Measurements from ENCODE around the gene IQSEC3. TPM values are rescaled to one million over a fixed set of nuclear protein-coding genes. Genes with fewer than 3 reads are reported as not detected.

Gene IQSEC3
- total RNA-seq, 2 donors from 2014 or later: 0.05 to 0.39 TPM

DNA sequence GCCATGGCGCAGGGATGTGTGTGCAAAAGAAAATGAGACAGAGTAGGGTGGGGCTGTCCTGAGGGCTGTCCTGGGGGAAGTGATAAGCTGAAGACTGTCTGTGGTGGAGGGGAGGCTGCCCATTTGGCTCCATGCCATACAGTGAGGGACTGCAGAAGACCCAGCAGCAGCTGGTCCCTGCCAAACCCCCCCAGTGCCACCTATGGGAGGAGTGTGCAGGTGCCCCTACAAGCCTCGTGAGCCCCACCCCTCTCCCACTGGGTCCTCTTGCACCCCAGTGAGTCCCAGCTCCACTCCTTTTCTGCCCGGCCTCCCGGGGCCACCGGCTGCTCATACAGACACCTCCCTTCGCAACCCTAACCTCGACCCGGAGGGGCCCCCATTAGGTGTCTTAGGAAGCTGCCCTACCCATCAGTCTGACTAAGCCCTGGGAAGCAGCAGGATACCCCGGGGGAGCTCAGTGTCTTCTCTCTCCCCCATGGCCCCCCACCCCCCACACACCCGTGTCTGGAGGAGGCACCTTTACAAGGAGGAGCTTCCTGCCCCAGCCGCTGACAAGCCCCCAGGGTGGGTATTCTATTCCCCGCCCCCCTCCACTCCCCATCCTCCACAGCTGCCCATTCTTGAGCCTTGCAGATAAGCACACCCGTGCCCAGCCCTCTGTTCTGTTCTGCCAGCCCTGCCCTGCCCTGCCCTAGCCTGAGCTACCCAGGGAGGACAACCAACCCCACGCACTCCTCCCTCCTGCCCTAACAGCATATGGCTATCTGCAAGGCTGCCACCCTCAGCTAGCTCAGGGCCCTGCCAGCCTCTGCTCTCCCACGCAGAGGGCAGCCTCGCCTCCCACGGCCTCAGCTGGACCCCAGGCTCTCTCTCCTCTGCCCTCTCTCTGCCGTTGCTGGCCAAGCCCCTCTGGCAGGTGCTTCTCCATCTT lies 105.4 kb downstream of the IQSEC3 start:
- Mint-ChIP-seq H3K4me1 (no peaks in the 10 kb centered on the region), H3K4me3 (no peak overlapping the region)

DNA sequence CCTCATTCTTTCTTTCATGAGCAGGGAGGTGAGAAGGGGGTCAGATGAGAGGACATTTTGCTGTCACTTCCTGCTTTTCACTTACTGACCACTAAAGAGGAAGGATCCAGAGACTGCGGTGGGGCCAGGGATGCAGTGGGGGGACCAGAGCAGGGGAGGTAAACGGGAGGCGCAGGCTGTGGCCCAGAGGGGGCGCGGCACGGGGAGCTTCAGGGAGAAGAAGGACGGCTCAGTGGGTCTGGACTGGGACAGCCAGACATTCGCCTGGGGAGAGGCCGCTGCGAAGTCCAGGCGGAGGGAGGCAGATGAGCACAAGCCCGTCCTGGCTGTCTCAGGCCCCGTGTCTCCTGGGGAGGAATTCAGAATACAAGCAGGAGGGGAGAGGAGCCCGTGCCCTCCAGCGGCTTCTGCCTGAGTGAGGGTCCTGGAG lies 106.2 kb downstream of the IQSEC3 start:
- no peak for ATAC-seq (replicated peaks)
- Mint-ChIP-seq H3K4me1 (no peaks in the 10 kb centered on the region), H3K27me3 (peaks cover 22% of the 10 kb centered on the region), H3K4me3 (no peak overlapping the region), H3K9me3 (no peaks in the 10 kb centered on the region), H3K36me3 (ENCODE audit: low read depth) (no peaks in the 10 kb centered on the region), H3K27ac (no peak overlapping the region)

More for the DNA sequence above, 105.4 kb downstream of the IQSEC3 start:
- H3K9me3 Mint-ChIP-seq: no peaks in the 10 kb centered on the region
- H3K27me3 Mint-ChIP-seq: peaks cover 25% of the 10 kb centered on the region
- no peaks in the 10 kb centered on the region for H3K36me3 Mint-ChIP-seq (ENCODE audit: low read depth)
- ATAC-seq (replicated peaks): no peak
- no peak overlapping the region for H3K27ac Mint-ChIP-seq

DNA sequence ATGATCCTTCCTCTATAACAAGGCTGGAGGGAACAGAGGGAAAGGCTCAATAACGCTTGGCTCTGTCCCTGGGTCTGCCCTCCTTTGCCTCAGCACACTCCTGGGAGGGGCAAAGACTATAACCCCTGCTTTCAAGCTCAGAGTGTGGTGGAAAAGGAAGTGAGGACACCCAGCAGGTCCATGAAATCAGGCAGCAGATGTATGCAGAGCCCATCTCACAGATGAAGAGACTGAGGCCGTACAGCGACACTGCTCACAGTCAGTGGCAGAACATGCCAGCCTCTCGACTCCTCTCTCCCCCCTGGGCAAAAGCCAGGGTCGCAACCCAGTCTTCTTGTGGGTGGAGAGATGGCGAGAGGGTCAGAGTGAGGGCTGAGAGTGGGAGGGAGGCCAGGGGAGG lies 107.6 kb downstream of the IQSEC3 start:
- no peak overlapping the region for H3K4me3 Mint-ChIP-seq
- no peak for ATAC-seq (replicated peaks)
- H3K9me3 Mint-ChIP-seq: no peaks in the 10 kb centered on the region
- H3K4me1 Mint-ChIP-seq: no peaks in the 10 kb centered on the region
- no peaks in the 10 kb centered on the region for H3K36me3 Mint-ChIP-seq (ENCODE audit: low read depth)
- no peak overlapping the region for H3K27ac Mint-ChIP-seq
- H3K27me3 Mint-ChIP-seq: peaks cover 25% of the 10 kb centered on the region

DNA sequence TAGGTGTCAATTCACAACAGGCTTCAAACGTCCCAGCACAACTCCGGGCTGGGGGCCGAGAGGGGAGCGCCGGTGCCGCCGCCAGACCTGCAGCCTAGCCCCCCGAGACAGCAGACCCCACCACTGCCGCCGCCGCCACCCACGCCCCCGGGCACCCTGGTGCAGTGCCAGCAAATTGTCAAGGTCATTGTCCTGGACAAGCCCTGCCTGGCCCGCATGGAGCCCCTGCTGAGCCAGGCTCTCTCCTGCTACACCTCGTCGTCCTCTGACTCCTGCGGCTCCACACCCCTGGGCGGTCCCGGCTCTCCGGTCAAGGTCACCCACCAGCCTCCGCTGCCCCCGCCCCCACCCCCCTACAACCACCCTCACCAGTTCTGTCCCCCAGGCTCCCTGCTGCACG lies 108.0 kb downstream of the IQSEC3 start:
- no peak for ATAC-seq (replicated peaks)
- H3K36me3 Mint-ChIP-seq (ENCODE audit: low read depth): no peaks in the 10 kb centered on the region
- H3K9me3 Mint-ChIP-seq: no peaks in the 10 kb centered on the region
- peaks cover 21% of the 10 kb centered on the region for H3K27me3 Mint-ChIP-seq
- H3K27ac Mint-ChIP-seq: no peak overlapping the region
- no peaks in the 10 kb centered on the region for H3K4me1 Mint-ChIP-seq
- no peak overlapping the region for H3K4me3 Mint-ChIP-seq

DNA sequence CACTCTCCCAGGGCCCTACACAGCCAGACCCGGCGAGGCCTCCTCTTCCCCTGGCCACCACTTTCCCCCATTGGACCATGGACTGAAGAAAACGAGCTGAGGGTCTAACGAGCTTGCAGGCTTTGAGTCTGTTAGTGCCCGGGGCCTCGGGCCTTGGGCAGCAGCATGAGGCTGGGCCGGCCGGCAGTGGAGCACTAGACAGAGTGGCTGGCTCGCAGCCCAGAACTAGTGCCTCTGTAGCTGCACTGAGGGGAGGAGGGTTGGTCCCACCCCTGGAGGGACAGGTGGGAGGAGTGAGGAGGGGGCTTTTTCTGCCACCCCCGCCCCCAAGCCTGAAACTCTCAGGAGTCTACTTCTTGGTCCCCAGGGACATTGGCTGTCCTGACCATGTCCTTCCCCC lies 108.7 kb downstream of the IQSEC3 start:
- H3K4me3 Mint-ChIP-seq: no peak overlapping the region
- no peak for ATAC-seq (replicated peaks)
- H3K36me3 Mint-ChIP-seq (ENCODE audit: low read depth): no peaks in the 10 kb centered on the region
- peaks cover 18% of the 10 kb centered on the region for H3K27me3 Mint-ChIP-seq
- H3K9me3 Mint-ChIP-seq: no peaks in the 10 kb centered on the region
- peaks cover 4% of the 10 kb centered on the region for H3K4me1 Mint-ChIP-seq
- H3K27ac Mint-ChIP-seq: no peak overlapping the region

DNA sequence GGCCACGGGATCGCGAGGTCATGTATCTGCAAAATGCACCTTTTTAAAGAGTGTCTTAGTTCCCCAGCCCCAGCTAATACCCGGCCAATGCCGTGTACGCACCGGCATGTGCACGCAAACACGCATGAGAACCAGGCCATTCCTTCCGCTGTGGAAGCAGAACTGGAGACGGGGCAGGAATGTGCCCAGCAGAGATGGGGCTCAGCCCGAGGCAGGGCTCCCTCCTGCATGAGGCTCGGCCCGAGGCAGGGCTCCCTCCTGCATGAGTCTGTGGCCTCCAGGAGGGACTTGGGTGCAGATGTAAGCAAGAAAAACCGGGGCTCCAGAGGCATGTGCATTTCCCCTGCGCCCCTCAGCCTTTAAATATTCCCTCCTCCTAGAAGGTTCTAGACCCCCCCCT lies 109.2 kb downstream of the IQSEC3 start:
- peaks cover 6% of the 10 kb centered on the region for H3K4me1 Mint-ChIP-seq
- H3K36me3 Mint-ChIP-seq (ENCODE audit: low read depth): no peaks in the 10 kb centered on the region
- H3K27me3 Mint-ChIP-seq: peaks cover 18% of the 10 kb centered on the region
- no peaks in the 10 kb centered on the region for H3K9me3 Mint-ChIP-seq
- H3K27ac Mint-ChIP-seq: no peak overlapping the region
- H3K4me3 Mint-ChIP-seq: no peak overlapping the region
- no peak for ATAC-seq (replicated peaks)

DNA sequence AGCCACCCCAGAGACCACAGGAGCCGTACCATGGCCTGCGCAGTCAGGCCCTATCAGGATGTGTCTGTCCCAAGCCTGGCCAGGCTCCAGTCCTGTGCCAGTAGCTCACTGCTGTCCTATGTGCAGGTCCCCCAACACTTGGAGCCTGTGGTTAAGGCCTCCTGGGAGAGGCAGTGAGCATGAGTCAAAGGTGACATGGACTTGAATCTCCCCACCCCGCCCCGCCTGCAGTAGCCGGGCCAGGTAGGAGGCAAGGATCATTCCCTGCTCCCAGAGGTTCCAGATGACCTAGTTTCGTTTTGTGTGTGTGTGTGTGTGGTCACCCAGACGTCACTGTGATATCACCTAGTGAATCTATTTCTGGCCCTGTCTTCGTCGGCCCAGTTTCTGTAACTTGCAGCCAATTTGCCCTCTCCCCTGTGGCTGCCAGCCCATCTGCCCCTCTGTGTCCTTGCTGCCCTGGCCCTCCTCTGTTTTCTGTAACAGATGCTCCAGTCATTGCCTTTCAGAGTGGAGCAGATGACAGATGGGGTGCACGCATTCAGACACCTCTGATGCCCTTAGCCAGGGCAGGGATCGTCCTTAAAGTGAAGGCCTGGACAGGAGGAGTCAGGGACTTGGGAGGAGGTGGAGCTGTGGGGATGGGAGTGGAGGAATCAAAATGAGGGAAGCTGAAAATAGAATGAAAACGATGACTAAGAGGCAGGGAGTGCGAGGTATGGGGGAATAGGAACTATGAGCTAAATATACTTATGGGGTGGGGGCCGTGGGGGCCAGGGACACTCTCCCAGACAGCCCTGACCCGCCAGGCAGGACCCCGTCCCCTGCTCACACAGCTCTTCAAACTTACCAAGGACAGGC lies 110.0 kb downstream of the IQSEC3 start:
- no peaks in the 10 kb centered on the region for H3K36me3 Mint-ChIP-seq (ENCODE audit: low read depth)
- H3K9me3 Mint-ChIP-seq: no peaks in the 10 kb centered on the region
- H3K4me3 Mint-ChIP-seq: no peak overlapping the region
- H3K27me3 Mint-ChIP-seq: peaks cover 13% of the 10 kb centered on the region
- H3K27ac Mint-ChIP-seq: no peak overlapping the region
- peaks cover 6% of the 10 kb centered on the region for H3K4me1 Mint-ChIP-seq
- ATAC-seq (replicated peaks): peak; percentile 25

DNA sequence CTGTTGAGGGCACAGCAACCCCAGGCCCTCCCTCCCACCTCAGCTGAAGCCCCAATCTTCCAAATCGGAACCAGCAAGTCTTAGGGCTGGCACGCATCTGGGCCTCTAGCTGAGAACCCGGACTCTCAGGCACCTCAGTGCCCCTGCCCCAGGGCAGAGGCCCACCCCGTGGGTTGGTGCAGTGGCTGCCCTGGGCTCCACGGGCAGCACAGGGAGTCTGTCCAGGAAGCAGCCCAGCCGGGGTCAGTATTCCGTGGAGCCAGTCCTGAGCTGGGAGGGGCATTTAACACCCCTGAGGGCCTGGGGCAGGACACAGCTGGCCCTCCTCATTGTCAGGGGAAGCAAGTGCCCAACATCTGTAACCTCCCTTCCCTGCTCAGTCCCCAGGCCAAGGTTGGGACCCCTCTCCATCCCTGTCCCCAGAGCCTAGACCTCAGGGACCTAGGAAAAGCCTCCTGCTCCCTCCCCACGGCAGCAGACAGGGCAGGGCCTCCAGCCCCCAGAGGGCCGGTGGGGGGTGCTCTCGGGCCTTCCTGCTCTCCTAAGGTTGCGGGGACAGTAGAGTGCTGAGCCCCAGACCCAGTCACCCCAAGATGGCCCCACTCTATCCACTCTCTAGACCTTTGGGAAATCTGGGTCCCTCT lies 110.9 kb downstream of the IQSEC3 start:
- Mint-ChIP-seq H3K27me3 (peaks cover 12% of the 10 kb centered on the region), H3K9me3 (no peaks in the 10 kb centered on the region), H3K4me3 (no peak overlapping the region), H3K27ac (no peak overlapping the region), H3K36me3 (ENCODE audit: low read depth) (no peaks in the 10 kb centered on the region), H3K4me1 (peaks cover 6% of the 10 kb centered on the region)
- ATAC-seq (replicated peaks): no peak

DNA sequence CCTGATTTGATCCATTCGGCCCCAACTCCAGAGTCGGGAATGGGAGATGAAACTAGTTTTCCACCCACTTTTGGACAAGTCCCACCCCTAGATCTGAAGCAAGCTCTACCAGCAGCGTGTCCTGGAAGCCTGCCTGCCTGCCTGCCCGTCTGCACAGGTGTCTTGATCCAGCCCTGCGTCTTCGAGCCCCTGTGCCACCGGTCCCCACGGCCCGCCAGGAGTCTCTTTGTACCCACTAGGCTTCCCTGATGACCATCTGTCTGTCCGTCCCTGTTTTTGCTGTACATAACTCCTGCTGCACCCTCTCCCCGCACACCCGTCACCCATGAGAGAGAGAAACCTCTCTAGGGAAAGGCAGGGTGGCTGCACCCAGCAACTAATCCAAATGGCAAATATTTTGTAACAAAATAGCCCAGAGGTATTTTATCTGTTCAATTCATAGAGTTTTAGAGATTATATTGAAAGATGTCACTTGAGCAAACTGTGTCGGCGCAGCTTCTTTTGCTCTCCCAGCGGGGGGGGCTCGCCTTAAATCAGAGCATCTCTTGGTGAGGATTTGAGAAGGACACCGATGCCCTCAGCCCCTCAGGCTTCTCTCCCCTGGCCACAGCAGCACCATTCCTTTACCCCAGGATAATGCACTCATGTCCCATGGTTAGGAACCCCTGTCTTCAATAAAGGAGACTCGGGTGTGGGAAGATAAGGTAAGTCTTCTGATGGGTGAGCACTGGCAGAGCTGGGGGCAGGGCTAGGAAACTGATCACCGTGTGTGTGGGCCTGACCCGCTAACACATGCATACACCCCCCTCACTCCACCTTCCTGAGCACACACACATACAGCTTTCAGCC lies 111.6 kb downstream of the IQSEC3 start:
- no peaks in the 10 kb centered on the region for H3K36me3 Mint-ChIP-seq (ENCODE audit: low read depth)
- peaks cover 13% of the 10 kb centered on the region for H3K27me3 Mint-ChIP-seq
- ATAC-seq (replicated peaks): no peak
- no peaks in the 10 kb centered on the region for H3K9me3 Mint-ChIP-seq
- H3K27ac Mint-ChIP-seq: no peak overlapping the region
- peaks cover 6% of the 10 kb centered on the region for H3K4me1 Mint-ChIP-seq
- no peak overlapping the region for H3K4me3 Mint-ChIP-seq

DNA sequence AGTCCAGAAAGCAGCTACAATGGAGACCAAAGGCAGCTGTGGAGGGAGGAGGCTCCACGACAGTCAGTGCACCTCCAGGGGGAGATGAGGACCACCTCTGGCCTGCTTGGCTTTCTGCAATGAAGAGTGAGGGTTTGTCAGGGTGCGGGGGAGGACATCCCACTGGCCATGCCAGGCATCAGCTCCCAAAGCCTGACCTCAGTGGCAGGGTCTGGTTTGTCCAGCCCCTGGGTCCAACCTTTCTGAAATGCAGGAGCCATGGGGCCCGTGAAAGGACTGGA lies 112.2 kb downstream of the IQSEC3 start:
- no peaks in the 10 kb centered on the region for H3K36me3 Mint-ChIP-seq (ENCODE audit: low read depth)
- H3K9me3 Mint-ChIP-seq: no peaks in the 10 kb centered on the region
- H3K27ac Mint-ChIP-seq: no peak overlapping the region
- H3K4me1 Mint-ChIP-seq: peaks cover 6% of the 10 kb centered on the region
- no peak for ATAC-seq (replicated peaks)
- no peak overlapping the region for H3K4me3 Mint-ChIP-seq
- H3K27me3 Mint-ChIP-seq: peaks cover 16% of the 10 kb centered on the region

DNA sequence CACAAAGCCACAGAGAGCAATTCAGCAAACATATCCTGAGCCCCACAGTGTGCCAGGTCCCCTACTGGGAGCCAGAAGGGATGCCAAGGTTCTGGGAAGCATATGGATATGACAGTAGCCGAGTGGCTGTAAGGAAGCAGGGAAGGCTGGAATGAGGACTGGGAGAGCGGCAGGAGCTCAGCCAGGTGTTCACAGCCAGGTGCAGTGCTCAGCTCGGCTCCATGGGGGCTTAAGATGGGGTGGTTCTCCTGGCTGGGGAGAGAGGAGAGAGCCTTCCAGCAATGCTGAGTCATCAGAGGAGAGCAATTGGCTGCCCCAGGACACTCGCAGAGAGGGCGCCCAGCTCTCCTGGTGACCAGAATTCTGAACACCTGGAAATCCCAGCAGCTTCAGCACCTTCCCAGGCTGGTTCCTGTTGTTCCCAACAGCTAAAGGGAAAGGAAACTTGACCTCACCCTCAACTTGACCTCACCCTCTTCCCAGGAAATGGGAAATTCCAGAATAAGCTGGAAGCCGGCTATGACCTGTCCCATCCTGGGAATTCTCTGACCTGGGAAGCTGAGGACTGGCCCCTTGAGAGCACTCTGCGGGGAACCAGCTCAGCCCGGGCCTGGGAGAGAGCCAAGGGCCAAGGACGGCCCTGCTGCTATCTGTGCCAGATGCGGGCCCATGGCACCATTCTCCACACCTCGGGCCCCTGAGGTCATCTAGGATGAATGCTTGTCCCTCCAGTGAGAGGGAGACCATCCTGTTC lies 112.7 kb downstream of the IQSEC3 start:
- Mint-ChIP-seq H3K27me3 (peaks cover 16% of the 10 kb centered on the region), H3K4me3 (no peak overlapping the region), H3K9me3 (no peaks in the 10 kb centered on the region), H3K27ac (no peak overlapping the region), H3K36me3 (ENCODE audit: low read depth) (no peaks in the 10 kb centered on the region), H3K4me1 (peaks cover 6% of the 10 kb centered on the region)
- no peak for ATAC-seq (replicated peaks)

DNA sequence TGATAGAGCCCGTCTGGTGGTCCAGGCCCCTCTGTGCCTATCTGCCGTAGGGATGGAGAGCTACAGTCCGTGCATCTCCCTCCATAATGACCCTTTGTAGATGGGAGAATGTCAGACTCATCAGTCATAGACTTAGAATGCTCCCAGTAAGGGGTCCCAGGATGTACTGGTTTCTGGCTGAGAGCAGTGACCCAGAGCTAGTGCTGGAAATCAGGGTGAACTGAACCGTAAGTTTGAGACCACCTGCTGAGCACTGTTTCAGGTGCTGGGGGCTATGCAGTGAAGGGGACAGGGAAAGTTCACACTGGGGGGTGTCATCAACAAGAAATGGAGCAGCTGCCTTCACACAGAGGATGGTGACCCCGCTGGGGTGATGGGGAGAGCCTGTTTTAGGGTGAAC lies 113.3 kb downstream of the IQSEC3 start:
- no peak for ATAC-seq (replicated peaks)
- no peak overlapping the region for H3K4me3 Mint-ChIP-seq
- peaks cover 18% of the 10 kb centered on the region for H3K27me3 Mint-ChIP-seq
- H3K9me3 Mint-ChIP-seq: no peaks in the 10 kb centered on the region
- H3K36me3 Mint-ChIP-seq (ENCODE audit: low read depth): no peaks in the 10 kb centered on the region
- H3K4me1 Mint-ChIP-seq: peaks cover 7% of the 10 kb centered on the region
- no peak overlapping the region for H3K27ac Mint-ChIP-seq

DNA sequence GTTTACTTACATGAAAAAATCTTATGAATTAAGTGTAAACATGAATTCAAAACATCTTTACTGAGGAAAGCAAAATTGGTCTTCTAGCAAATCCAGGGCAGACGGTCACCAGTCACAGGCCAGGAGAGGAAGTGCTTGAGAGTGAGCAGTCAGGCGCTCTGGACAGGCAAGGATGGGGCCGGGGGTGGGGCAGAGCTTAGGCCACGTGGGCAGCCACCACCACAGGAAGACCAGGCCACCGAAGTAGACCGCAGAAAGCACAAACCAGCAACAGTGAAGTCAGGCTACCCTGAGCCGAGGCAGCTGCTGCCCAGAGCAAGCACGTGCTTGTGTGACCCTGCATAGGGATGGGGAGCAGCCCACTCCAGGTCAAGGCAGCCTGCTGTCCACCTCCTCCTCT lies 113.9 kb downstream of the IQSEC3 start:
- peak; percentile 56 for ATAC-seq (replicated peaks)
- Mint-ChIP-seq H3K9me3 (no peaks in the 10 kb centered on the region), H3K27ac (no peak overlapping the region), H3K4me3 (no peak overlapping the region), H3K4me1 (peaks cover 10% of the 10 kb centered on the region), H3K27me3 (peaks cover 19% of the 10 kb centered on the region), H3K36me3 (ENCODE audit: low read depth) (no peaks in the 10 kb centered on the region)

Measured in activated T-helper 17 cell treated with anti-CD3 and anti-CD28 coated beads, Interleukin-2, amount 50 U/mL, for 72 hours (primary cell).